Activated CD4-positive, alpha-beta T cell treated with anti-CD3 and anti-CD28 coated beads, Interleukin-2, amount 50 U/mL, for 24 hours (primary cell): ENCODE data around the gene EFCAB9.
A peak's percentile ranks its signal among the peaks of the same experiment; 100 is the strongest.

Source experiments
- DNase-seq, 2 donors: peaks; one replicate each; pipeline ENCODE4 v3.0.0-alpha.2; 2020; ENCODE audit warnings: low read depth in 1 of 2, low spot score in 1 of 2

EFCAB9 gene

GRCh38 chr5:172165465-172165864 lies 28.5 kb upstream of the EFCAB9 start:
- DNase-seq, result no peak

GRCh38 chr5:172166030-172166826 lies 27.7 kb upstream of the EFCAB9 start:
- DNase-seq, result no peak

- no peak for DNase-seq
Measured at GRCh38 chr5:172167895-172168294, 26.1 kb upstream of the EFCAB9 start.

GRCh38 chr5:172168311-172168710 lies 25.7 kb upstream of the EFCAB9 start:
- no peak for DNase-seq

- DNase-seq, result no peak
Measured at GRCh38 chr5:172169216-172169615, 24.8 kb upstream of the EFCAB9 start.

GRCh38 chr5:172170251-172170701 lies 23.7 kb upstream of the EFCAB9 start:
- no peak for DNase-seq

GRCh38 chr5:172171118-172171517 lies 22.9 kb upstream of the EFCAB9 start:
- no peak for DNase-seq

- no peak for DNase-seq
Measured at GRCh38 chr5:172172912-172173563, 20.9 kb upstream of the EFCAB9 start.

- DNase-seq, result peak in 1 of 2 donors; percentile 69
Measured at GRCh38 chr5:172173564-172174153, 20.3 kb upstream of the EFCAB9 start.

GRCh38 chr5:172175263-172175719 lies 18.7 kb upstream of the EFCAB9 start:
- peak; percentile 63 to 87 for DNase-seq

- no peak for DNase-seq
Measured at GRCh38 chr5:172177176-172177575, 16.8 kb upstream of the EFCAB9 start.

GRCh38 chr5:172178301-172178987 lies 15.5 kb upstream of the EFCAB9 start:
- no peak for DNase-seq

GRCh38 chr5:172178991-172179989 lies 14.7 kb upstream of the EFCAB9 start:
- no peak for DNase-seq

GRCh38 chr5:172180936-172181335 lies 13.0 kb upstream of the EFCAB9 start:
- DNase-seq, result no peak

- DNase-seq, result no peak
Measured at GRCh38 chr5:172182291-172182690, 11.7 kb upstream of the EFCAB9 start.

- DNase-seq, result no peak
Measured at GRCh38 chr5:172183881-172184280, 10.1 kb upstream of the EFCAB9 start.

- DNase-seq, result no peak
Measured at GRCh38 chr5:172185096-172185461, 8.9 kb upstream of the EFCAB9 start.

- no peak for DNase-seq
Measured at GRCh38 chr5:172186114-172186695, 7.8 kb upstream of the EFCAB9 start.

- peak; percentile 44 to 69 for DNase-seq
Measured at GRCh38 chr5:172187118-172188032, 6.6 kb upstream of the EFCAB9 start.
